K562 (cell line): Measurements from ENCODE around the gene CACNA1A. TPM values are rescaled to one million over a fixed set of nuclear protein-coding genes. Genes with fewer than 3 reads are reported as not detected.

Source experiments
- ATAC-seq: fragments of 200-7000 bp; cut with Tn5 transposase; 3 replicates; pipeline ENCODE4 v1.9.1; 2020; ENCODE audit warnings: moderate library complexity
- BruUV-seq: library from RNA; stranded (reverse); fragments of 400-500 nt; replicated peaks from 2 replicates; lab custom pipeline; 2021; lab: Mats Ljungman, UMichigan
- CTCF ChIA-PET: fragments of 300-600 bp; formaldehyde crosslinking; extraction: SDS; loops from one replicate; lab custom pipeline; 2021; ENCODE audit warnings: low intra/inter-chr PET ratio; lab: Yijun Ruan, JAX
- POLR2A ChIA-PET: fragments of 300-600, 350-650 bp; sonication (Branson Sonifier 250); formaldehyde crosslinking; extraction: SDS; loops from one replicate; lab custom pipeline; 2021; ENCODE audit warnings: antibody characterized with exemption, inconsistent platforms; lab: Yijun Ruan, JAX
- DNase-seq, 4 experiments: peaks; one replicate each; pipeline versions ENCODE4 v3.0.0 to v3.0.0-alpha.2; 2011 to 2018; ENCODE audit warnings: low spot score in 3 of 4, mixed read lengths in 3 of 4; ENCODE audit errors: extremely low read depth in 1 of 4
- FAIRE-seq: peaks from 2 replicates; lab custom pipeline; 2011; peaks lifted over from hg19 to GRCh38; lab: Jason Lieb, UNC
- H2AFZ ChIP-seq: 2 replicates; pipeline ENCODE4 v1.6.0; 2011; ENCODE audit warnings: low read depth, low read length, control low read depth, inconsistent platforms
- H3K27ac ChIP-seq: fragments of 200-600 bp; 3 replicates; pipeline ENCODE4 v1.8.0; 2011; ENCODE audit warnings: low read depth, mild to moderate bottlenecking, control low read depth, inconsistent platforms, low read length, moderate library complexity, mixed read lengths; ENCODE audit errors: extremely low read depth
- H3K27me3 ChIP-seq, 2 experiments: fragments of 300-600 bp in 1 of 2; 2 replicates in 1 of 2; 3 replicates in 1 of 2; pipeline versions ENCODE4 v1.6.0 to v1.8.0; 2011; ENCODE audit warnings: inconsistent platforms in 2 of 2, low read length in 2 of 2, mild to moderate bottlenecking in 1 of 2, mixed read lengths in 1 of 2, moderate library complexity in 1 of 2; ENCODE audit not compliant: control insufficient read depth in 2 of 2, insufficient read depth in 2 of 2
- H3K36me3 ChIP-seq: fragments of 300-600 bp; 3 replicates; pipeline ENCODE4 v1.8.0; 2011; ENCODE audit warnings: mild to moderate bottlenecking, low read length, inconsistent platforms; ENCODE audit not compliant: control insufficient read depth, insufficient read depth
- H3K4me1 ChIP-seq, 2 experiments: fragments of 200-600 bp in 1 of 2; replicated peaks in 1 of 2; 2 replicates in 1 of 2; 3 replicates in 1 of 2; pipeline versions ENCODE4 v1.5.1 to v1.8.0; 2011; ENCODE audit warnings: inconsistent platforms in 2 of 2, low read length in 2 of 2, mild to moderate bottlenecking in 1 of 2, mixed read lengths in 1 of 2, moderate library complexity in 1 of 2; ENCODE audit not compliant: control insufficient read depth in 2 of 2, insufficient read depth in 2 of 2
- H3K4me2 ChIP-seq: 2 replicates; pipeline ENCODE4 v1.6.1; 2011; ENCODE audit warnings: low read length, control low read depth, inconsistent platforms, mixed read lengths; ENCODE audit not compliant: insufficient read depth
- H3K4me3 ChIP-seq: fragments of 200-600 bp; sonication (generic), shearing (Covaris generic); 2 replicates; pipeline ENCODE4 v1.5.1; 2016; ENCODE audit warnings: control low read depth, inconsistent platforms
- H3K79me2 ChIP-seq: fragments of 200-600 bp; 3 replicates; pipeline ENCODE4 v1.8.0; 2011; ENCODE audit warnings: low read length, inconsistent platforms; ENCODE audit not compliant: control insufficient read depth, insufficient read depth
- H3K9ac ChIP-seq, 2 experiments: 2 replicates each; pipeline versions ENCODE4 v1.6.0 to v1.6.1; 2011; ENCODE audit warnings: low read depth in 2 of 2, low read length in 2 of 2, control low read depth in 1 of 2, inconsistent platforms in 1 of 2, mild to moderate bottlenecking in 1 of 2, mixed read lengths in 1 of 2; ENCODE audit not compliant: insufficient read depth in 1 of 2
- H3K9me1 ChIP-seq: one replicate; pipeline ENCODE4 v1.6.0; 2011; ENCODE audit warnings: inconsistent platforms, mild to moderate bottlenecking, low read length, moderate library complexity; ENCODE audit not compliant: control insufficient read depth, insufficient read depth
- H3K9me3 ChIP-seq: replicated peaks from 2 replicates; pipeline ENCODE4 v1.5.1; 2011; ENCODE audit warnings: low read depth, low read length, inconsistent platforms; ENCODE audit not compliant: control insufficient read depth, insufficient read depth
- H4K20me1 ChIP-seq: replicated peaks from 2 replicates; pipeline ENCODE4 v1.6.1; 2011; ENCODE audit warnings: low read length, inconsistent platforms, mixed read lengths; ENCODE audit not compliant: control insufficient read depth, insufficient read depth
- ATF6 ChIP-seq: sonication (generic); formaldehyde crosslinking; IDR thresholded peaks from 2 replicates; pipeline ENCODE4 v1.4.0; 2020; ENCODE audit warnings: mild to moderate bottlenecking, missing genetic modification reagents
- BRF2 ChIP-seq: IDR thresholded peaks from 3 replicates; pipeline ENCODE4 v1.6.1; 2011; ENCODE audit warnings: borderline replicate concordance, mild to moderate bottlenecking; ENCODE audit not compliant: insufficient read length, insufficient read depth
- POLR3G ChIP-seq: IDR thresholded peaks from 2 replicates; pipeline ENCODE4 v1.6.1; 2011; ENCODE audit not compliant: insufficient read length, insufficient replicate concordance; ENCODE audit errors: extremely low read depth
- PRDM10 ChIP-seq: fragments of 450-650 bp; IDR thresholded peaks from 2 replicates; pipeline ENCODE4 v1.6.1; 2018; ENCODE audit not compliant: partially characterized antibody
- SMC3 ChIP-seq: conservative IDR thresholded peaks from 2 replicates; pipeline ENCODE4 v1.6.1; 2011; ENCODE audit warnings: low read depth, low read length, improper control_type of control experiment; ENCODE audit not compliant: insufficient read depth
- ZC3H4 ChIP-seq: sonication (generic); formaldehyde crosslinking; IDR thresholded peaks from 2 replicates; pipeline ENCODE4 v1.9.0; 2021; ENCODE audit warnings: missing genetic modification reagents, borderline replicate concordance
- ZNF121 ChIP-seq: sonication (generic); formaldehyde crosslinking; conservative IDR thresholded peaks from 2 replicates; pipeline ENCODE4 v1.8.0; 2022; ENCODE audit warnings: missing genetic modification reagents
- WGBS: fragments of 100-300 bp; shearing (Covaris generic); methylation state at CpG from one replicate; pipeline ENCODE4 v1.1.6; 2016; ENCODE audit warnings: low coverage, mixed read lengths; ENCODE audit not compliant: insufficient coverage; ENCODE audit errors: missing lambda C conversion rate; 5-methylcytosine and 5-hydroxymethylcytosine counted together
- in situ Hi-C: fragments of 300-500 bp; cut with MboI; formaldehyde crosslinking; loops from 4 replicates; pipeline ENCODE4 v1.15.0; 2018; ENCODE audit warnings: inconsistent platforms, mixed read lengths
- intact Hi-C: fragments of 100-400 bp; cut with micrococcal nuclease; formaldehyde crosslinking; loops from 2 replicates; pipeline ENCODE4 v1.14.2; 2022
- polyA plus RNA-seq, 8 experiments: library from polyadenylated mRNA; depleted of rRNA in 4 of 8; stranded (reverse) in 5 of 8; unstranded in 3 of 8; fragments of >200 nt; fragmentation: Nextera tagmentation in 2 of 8; fragmentation: Illumina TruSeq in 1 of 8; extraction: Ambion mirVana in 2 of 8; extraction: Trizol in 1 of 8; gene quantifications; 2 replicates each; pipeline versions ENCODE4 v1.2.1 to v1.2.3, GENCODE V29; 2011 to 2014; ENCODE audit warnings: inconsistent platforms in 1 of 8, missing spikeins in 1 of 8
- total RNA-seq, 7 experiments: library from RNA; depleted of rRNA in 6 of 7; stranded (reverse); fragments of >200 nt in 6 of 7; fragmentation: Illumina TruSeq in 2 of 7; extraction: Trizol in 2 of 7; gene quantifications; 2 replicates each; pipeline versions ENCODE4 v1.2.1 to v1.2.3, GENCODE V29; 2011 to 2021; ENCODE audit warnings: low replicate concordance in 1 of 7

CACNA1A gene
- total and polyA plus RNA-seq, 9 of the 15 experiments (the other 6 are each of a cell fraction or from before 2014, with no cell fraction given) = 0.03 to 0.20 (median 0.09) TPM; not detected in 1

- no peak for TF ChIP-seq ATF6 (CRISPR knock-in tag)
- TF ChIP-seq POLR3G = no peak
- no peak for TF ChIP-seq BRF2
- TF ChIP-seq ZC3H4 (CRISPR knock-in tag) = no peak
These were observed 281.2 kb downstream of the CACNA1A start (continued) for GRCh38 chr19:13225085-13225484.

- H3K4me2 ChIP-seq = no peak overlapping the region
- no peak overlapping the region for H3K9ac ChIP-seq
- no peak overlapping the region for H2AFZ ChIP-seq
- no peaks in the 10 kb centered on the region for H3K36me3 ChIP-seq
- intact Hi-C loops = no loop called here
- H4K20me1 ChIP-seq = no peaks in the 10 kb centered on the region
- ChIA-PET CTCF (no interaction called here), POLR2A (interaction anchor here (1.1 kb wide), 1 partner anchor 65 kb away, joined by 3 read pairs; no protein-coding TSS in a partner anchor)
- FAIRE-seq (no peak), DNase-seq (no peak), ATAC-seq (no peak)
- H3K79me2 ChIP-seq = no peaks in the 10 kb centered on the region
- no peak overlapping the region for H3K4me3 ChIP-seq
- H3K9me3 ChIP-seq = no peaks in the 10 kb centered on the region
- H3K27me3 ChIP-seq = peaks cover 17 to 37% of the 10 kb centered on the region in 2 experiments
- H3K4me1 ChIP-seq = peaks cover 0 to 9% of the 10 kb centered on the region in 2 experiments; a peak in 2 of 5 replicates
- 0% methylated on average over 1 of the region's 2 CpGs for WGBS
- no peaks in the 10 kb centered on the region for H3K9me1 ChIP-seq
- BruUV-seq = no TSS peak
- H3K27ac ChIP-seq = no peak overlapping the region
- in situ Hi-C loops = no loop called here
- TF ChIP-seq PRDM10 = peak; percentile 59
- peak; percentile 49 for TF ChIP-seq ZNF121
- no peak for TF ChIP-seq SMC3
These were observed 285.4 kb downstream of the CACNA1A start for GRCh38 chr19:13220847-13221246.
